B cell (primary cell): ENCODE measurements around the gene PRPF38B.

Experiments
- CTCF ChIP-seq: fragments of 200-600 bp; IDR thresholded peaks from one replicate; pipeline ENCODE4 v1.8.0; 2022; ENCODE audit warnings: antibody characterized with exemption, mild to moderate bottlenecking
- EZH2 ChIP-seq: IDR thresholded peaks from 2 replicates; pipeline ENCODE4 v1.6.1; 2012; ENCODE audit warnings: borderline replicate concordance, low read depth, mild to moderate bottlenecking, moderate library complexity, low read length; ENCODE audit not compliant: insufficient read depth, poor library complexity, severe bottlenecking

DNA sequence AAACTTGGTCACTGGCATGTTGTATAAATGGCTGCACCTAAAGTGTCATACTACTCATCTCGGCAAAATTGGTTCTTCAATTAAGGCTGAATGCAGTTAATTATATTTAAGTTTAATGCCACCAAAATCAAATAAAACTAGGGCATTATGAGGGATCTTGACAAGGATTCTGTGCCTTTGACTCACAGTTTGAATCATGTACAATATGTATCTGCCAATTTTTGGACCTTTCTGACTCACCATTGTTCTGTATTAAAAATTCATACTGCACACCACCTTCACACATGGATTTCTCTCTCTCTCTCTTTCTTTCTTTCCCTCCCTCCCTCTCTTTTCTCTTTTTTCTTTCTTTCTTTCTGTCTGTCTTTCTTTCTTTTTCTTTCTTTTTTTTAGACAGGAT lies 40.3 kb downstream of the PRPF38B start:
- TF ChIP-seq CTCF (no peak), EZH2 (no peak)
